ENCODE results near the gene NAV2. TPM values are rescaled to one million over a fixed set of nuclear protein-coding genes. Genes with fewer than 3 reads are reported as not detected.
A peak's percentile ranks its signal among the peaks of the same experiment; 100 is the strongest.

NAV2 gene
- total RNA-seq, 1 donor from 2014 or later = 44.8 TPM

DNA sequence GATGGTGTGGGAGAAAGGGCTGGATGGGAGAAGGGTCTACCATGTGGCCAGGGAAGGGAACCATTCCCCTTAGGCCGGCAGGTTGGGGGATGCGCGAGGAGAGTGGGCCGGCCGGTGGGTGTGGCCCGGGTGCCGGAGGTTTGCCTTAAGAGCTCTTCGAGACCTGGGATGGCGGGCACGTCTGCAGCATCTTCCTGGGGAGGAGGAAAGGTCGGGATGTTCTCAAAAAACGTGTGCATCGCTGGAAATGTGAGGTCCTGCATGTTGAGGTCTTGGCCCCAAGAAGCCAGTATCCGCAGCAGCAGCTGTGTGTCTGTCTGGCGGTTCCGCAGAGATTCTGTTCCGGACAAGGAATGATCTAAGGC, 1.4 kb downstream of the NAV2 start:
- Histone ChIP-seq H3K27ac (no peak overlapping the region), H3K4me3 (peak overlapping the region; percentile 64), H3K4me1 (peaks cover 24% of the 10 kb centered on the region), H3K36me3 (no peaks in the 10 kb centered on the region), H3K27me3 (peaks cover 12% of the 10 kb centered on the region), H3K9me3 (no peaks in the 10 kb centered on the region)
- intact Hi-C loops (cut with DNase I) = no loop called here
- DNase-seq (peak; percentile 70), ATAC-seq (no peak)
- TF ChIP-seq, protein P1, sequence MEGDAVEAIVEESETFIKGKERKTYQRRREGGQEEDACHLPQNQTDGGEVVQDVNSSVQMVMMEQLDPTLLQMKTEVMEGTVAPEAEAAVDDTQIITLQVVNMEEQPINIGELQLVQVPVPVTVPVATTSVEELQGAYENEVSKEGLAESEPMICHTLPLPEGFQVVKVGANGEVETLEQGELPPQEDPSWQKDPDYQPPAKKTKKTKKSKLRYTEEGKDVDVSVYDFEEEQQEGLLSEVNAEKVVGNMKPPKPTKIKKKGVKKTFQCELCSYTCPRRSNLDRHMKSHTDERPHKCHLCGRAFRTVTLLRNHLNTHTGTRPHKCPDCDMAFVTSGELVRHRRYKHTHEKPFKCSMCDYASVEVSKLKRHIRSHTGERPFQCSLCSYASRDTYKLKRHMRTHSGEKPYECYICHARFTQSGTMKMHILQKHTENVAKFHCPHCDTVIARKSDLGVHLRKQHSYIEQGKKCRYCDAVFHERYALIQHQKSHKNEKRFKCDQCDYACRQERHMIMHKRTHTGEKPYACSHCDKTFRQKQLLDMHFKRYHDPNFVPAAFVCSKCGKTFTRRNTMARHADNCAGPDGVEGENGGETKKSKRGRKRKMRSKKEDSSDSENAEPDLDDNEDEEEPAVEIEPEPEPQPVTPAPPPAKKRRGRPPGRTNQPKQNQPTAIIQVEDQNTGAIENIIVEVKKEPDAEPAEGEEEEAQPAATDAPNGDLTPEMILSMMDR (IDR thresholded peaks at IDR 0.05) = no peak

DNA sequence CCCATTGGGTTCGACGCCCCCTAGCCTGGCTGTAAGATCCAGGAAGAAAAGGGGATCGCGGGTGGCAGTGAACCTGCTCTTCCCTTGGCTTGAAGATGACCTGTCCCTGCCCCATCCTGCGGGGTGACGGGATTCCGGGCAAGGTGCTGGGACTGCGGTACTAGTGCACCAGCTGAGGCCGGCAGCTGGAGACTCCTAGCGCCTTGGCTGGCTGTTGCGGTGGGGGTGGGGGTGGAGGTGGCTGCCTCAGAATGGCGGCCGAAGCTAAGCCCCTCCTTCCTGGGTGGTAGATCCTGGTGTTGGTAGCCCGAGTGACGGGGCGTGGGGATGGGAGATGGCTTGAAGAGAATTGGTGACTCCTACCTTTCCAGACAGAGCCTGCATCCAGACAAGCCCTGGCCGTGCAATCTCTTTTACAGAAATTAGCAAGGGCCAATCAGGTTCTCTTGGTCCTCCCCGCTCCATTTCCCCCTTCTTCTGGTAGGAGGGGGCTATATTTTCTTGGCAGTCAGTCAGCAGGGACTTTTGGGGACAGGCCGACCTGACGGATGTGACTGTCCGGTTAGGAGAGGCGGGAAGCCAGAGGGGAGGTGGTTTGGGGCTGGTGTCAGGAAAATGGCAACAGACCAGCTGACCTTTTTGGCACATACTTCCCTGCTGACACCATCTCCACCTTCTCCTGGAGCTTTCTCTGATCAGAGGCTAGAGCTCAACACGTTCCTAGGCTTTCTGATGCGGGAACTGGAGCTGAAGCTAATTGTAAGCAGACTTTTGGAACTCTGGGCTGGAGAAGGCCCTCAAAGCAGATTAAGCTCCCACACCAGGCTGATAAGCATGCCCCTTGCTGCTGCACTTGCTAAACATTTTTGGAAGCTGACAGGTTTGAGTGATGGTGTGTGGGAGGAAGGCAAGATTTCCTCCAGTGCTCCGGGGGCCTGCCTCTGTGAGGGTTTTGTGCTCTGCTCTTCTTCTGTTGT, 2.0 kb downstream of the NAV2 start:
- peaks cover 24% of the 10 kb centered on the region for H3K4me1 ChIP-seq
- peaks cover 12% of the 10 kb centered on the region for H3K27me3 ChIP-seq
- intact Hi-C loops (cut with DNase I) = no loop called here
- ATAC-seq = peak; percentile 1
- H3K4me3 ChIP-seq = peak overlapping the region; percentile 64
- TF ChIP-seq, protein P1 (IDR thresholded peaks at IDR 0.05) = no peak
- H3K27ac ChIP-seq = no peak overlapping the region
- DNase-seq = peak; percentile 67
- no peaks in the 10 kb centered on the region for H3K36me3 ChIP-seq
- H3K9me3 ChIP-seq = no peaks in the 10 kb centered on the region

DNA sequence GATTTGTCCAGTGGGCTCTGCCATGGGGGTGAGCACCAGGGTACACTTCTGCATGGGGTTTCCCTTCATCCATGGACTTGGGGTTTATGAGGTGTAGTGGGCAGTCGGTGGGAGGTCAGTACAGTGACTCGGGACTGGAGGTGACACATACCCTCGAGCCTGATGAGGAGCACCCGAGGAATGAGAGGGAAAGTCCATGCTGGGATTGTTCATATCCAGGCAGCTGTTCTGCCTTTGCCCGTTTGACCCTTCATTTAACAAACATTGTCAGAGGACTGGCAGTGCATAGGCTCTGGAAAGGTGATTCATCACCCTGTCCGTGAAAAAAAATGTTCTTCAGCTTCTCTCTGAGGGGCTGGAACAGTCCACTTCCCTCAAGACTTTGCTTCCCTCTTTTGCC, 2.7 kb downstream of the NAV2 start:
- Histone ChIP-seq H3K36me3 (no peaks in the 10 kb centered on the region), H3K27ac (no peak overlapping the region), H3K27me3 (peaks cover 12% of the 10 kb centered on the region), H3K9me3 (no peaks in the 10 kb centered on the region), H3K4me1 (peaks cover 24% of the 10 kb centered on the region), H3K4me3 (peak overlapping the region; percentile 64)
- TF ChIP-seq, protein P1 (IDR thresholded peaks at IDR 0.05) = no peak
- intact Hi-C loops (cut with DNase I) = no loop called here
- DNase-seq = no peak
- ATAC-seq = no peak

DNA sequence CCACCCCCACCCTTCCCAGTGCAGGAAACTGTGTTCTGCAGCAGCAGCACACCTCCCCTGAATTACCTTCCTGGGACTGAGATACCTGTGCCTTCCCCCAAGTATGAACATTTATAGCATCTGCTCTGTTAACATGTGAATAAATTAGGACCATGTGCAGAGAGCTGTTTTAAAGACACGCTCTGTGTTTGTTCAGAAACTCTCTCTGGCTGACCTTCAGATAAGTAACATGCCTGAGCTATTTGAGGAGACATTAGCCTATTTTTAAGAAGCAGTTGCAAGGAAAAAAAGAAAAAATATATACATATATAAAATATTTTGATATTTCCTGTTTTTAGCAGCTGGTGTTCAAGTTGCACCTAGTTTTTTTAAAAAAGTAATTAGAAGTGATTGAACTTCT, 5.4 kb downstream of the NAV2 start:
- peaks cover 19% of the 10 kb centered on the region for H3K4me1 ChIP-seq
- H3K27me3 ChIP-seq = peaks cover 12% of the 10 kb centered on the region
- no peak overlapping the region for H3K27ac ChIP-seq
- ATAC-seq (no peak), DNase-seq (no peak)
- H3K36me3 ChIP-seq = no peaks in the 10 kb centered on the region
- H3K4me3 ChIP-seq = no peak overlapping the region
- intact Hi-C loops (cut with DNase I) = no loop called here
- TF ChIP-seq, protein P1 (IDR thresholded peaks at IDR 0.05) = no peak
- H3K9me3 ChIP-seq = no peaks in the 10 kb centered on the region

DNA sequence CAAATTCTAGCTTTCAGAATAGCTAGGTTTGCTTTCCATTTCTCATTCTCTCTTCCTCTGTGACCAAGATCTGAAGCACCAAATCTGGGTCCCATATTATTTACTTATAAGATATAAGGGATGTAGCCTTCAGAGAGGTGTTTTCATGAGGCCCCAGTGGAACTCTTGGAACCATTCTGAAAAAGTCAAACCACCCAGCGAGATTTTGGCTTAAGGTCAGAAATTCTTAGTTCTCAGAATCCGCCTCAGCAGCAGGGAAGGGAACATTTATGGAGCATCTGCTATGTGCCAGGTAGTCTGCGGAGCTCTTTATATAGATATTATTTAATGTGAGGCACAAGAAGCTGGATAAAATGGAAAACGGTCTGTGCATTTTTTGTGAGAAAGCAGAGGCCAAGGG, 6.3 kb downstream of the NAV2 start:
- Histone ChIP-seq H3K27me3 (peaks cover 6% of the 10 kb centered on the region), H3K4me1 (peaks cover 20% of the 10 kb centered on the region), H3K9me3 (no peaks in the 10 kb centered on the region), H3K27ac (no peak overlapping the region), H3K36me3 (no peaks in the 10 kb centered on the region), H3K4me3 (no peak overlapping the region)
- intact Hi-C loops (cut with DNase I) = no loop called here
- TF ChIP-seq, protein P1 (IDR thresholded peaks at IDR 0.05) = no peak
- ATAC-seq = no peak
- no peak for DNase-seq

Data from upper lobe of right lung (tissue), 1 donor.